Measurements from ENCODE around the gene GPR55.

DNA sequence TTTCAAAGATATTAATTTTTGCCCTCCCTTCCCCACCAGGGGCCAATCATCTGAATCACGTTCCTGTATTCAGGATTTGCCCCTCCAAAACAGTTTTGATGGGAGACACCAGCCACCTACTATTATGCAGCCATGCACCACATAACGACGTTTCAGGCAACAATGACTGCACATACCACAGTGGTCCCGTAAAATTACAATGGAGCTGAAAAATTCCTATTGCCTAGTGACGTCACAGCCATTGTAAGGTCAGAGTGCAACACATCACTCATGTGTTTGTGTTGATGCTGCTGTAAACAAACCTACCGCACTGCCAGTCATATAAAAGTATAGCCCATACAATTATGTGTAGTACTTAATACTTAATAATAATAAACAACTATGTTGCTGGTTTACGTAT lies 37.7 kb downstream of the GPR55 start:
- TF ChIP-seq SRF (IDR thresholded peaks at IDR 0.05; ENCODE audit: low read depth in 2 of 2, low read length in 2 of 2) (no peak), BHLHE40 (IDR thresholded peaks at IDR 0.05; ENCODE audit: borderline replicate concordance in 1 of 2, low read depth in 2 of 2, low read length in 1 of 2) (no peak)
- TF ChIP-seq, protein P1, sequence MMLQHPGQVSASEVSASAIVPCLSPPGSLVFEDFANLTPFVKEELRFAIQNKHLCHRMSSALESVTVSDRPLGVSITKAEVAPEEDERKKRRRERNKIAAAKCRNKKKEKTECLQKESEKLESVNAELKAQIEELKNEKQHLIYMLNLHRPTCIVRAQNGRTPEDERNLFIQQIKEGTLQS (IDR thresholded peaks at IDR 0.05; ENCODE audit: borderline replicate concordance, extremely low read depth, low read depth, low read length), result no peak
